K562 (cell line): ENCODE measurements around the gene CDCA5. TPM values are rescaled to one million over a fixed set of nuclear protein-coding genes. Genes with fewer than 3 reads are reported as not detected.

Experiments used
- ATAC-seq: fragments of 200-7000 bp; cut with Tn5 transposase; 3 replicates; pipeline ENCODE4 v1.9.1; 2020; ENCODE audit warnings: moderate library complexity
- BruUV-seq: library from RNA; stranded (reverse); fragments of 400-500 nt; replicated peaks from 2 replicates; lab custom pipeline; 2021; lab: Mats Ljungman, UMichigan
- CTCF ChIA-PET: fragments of 300-600 bp; formaldehyde crosslinking; extraction: SDS; loops from one replicate; lab custom pipeline; 2021; ENCODE audit warnings: low intra/inter-chr PET ratio; lab: Yijun Ruan, JAX
- POLR2A ChIA-PET: fragments of 300-600, 350-650 bp; sonication (Branson Sonifier 250); formaldehyde crosslinking; extraction: SDS; loops from one replicate; lab custom pipeline; 2021; ENCODE audit warnings: antibody characterized with exemption, inconsistent platforms; lab: Yijun Ruan, JAX
- DNase-seq, 4 experiments: peaks; one replicate each; pipeline versions ENCODE4 v3.0.0 to v3.0.0-alpha.2; 2011 to 2018; ENCODE audit warnings: low spot score in 3 of 4, mixed read lengths in 3 of 4; ENCODE audit errors: extremely low read depth in 1 of 4
- FAIRE-seq: peaks from 2 replicates; lab custom pipeline; 2011; peaks lifted over from hg19 to GRCh38; lab: Jason Lieb, UNC
- H2AFZ ChIP-seq: 2 replicates; pipeline ENCODE4 v1.6.0; 2011; ENCODE audit warnings: low read depth, low read length, control low read depth, inconsistent platforms
- H3K27ac ChIP-seq: fragments of 200-600 bp; 3 replicates; pipeline ENCODE4 v1.8.0; 2011; ENCODE audit warnings: low read depth, mild to moderate bottlenecking, control low read depth, inconsistent platforms, low read length, moderate library complexity, mixed read lengths; ENCODE audit errors: extremely low read depth
- H3K27me3 ChIP-seq, 2 experiments: fragments of 300-600 bp in 1 of 2; 2 replicates in 1 of 2; 3 replicates in 1 of 2; pipeline versions ENCODE4 v1.6.0 to v1.8.0; 2011; ENCODE audit warnings: inconsistent platforms in 2 of 2, low read length in 2 of 2, mild to moderate bottlenecking in 1 of 2, mixed read lengths in 1 of 2, moderate library complexity in 1 of 2; ENCODE audit not compliant: control insufficient read depth in 2 of 2, insufficient read depth in 2 of 2
- H3K36me3 ChIP-seq: fragments of 300-600 bp; 3 replicates; pipeline ENCODE4 v1.8.0; 2011; ENCODE audit warnings: mild to moderate bottlenecking, low read length, inconsistent platforms; ENCODE audit not compliant: control insufficient read depth, insufficient read depth
- H3K4me1 ChIP-seq, 2 experiments: fragments of 200-600 bp in 1 of 2; replicated peaks in 1 of 2; 2 replicates in 1 of 2; 3 replicates in 1 of 2; pipeline versions ENCODE4 v1.5.1 to v1.8.0; 2011; ENCODE audit warnings: inconsistent platforms in 2 of 2, low read length in 2 of 2, mild to moderate bottlenecking in 1 of 2, mixed read lengths in 1 of 2, moderate library complexity in 1 of 2; ENCODE audit not compliant: control insufficient read depth in 2 of 2, insufficient read depth in 2 of 2
- H3K4me2 ChIP-seq: 2 replicates; pipeline ENCODE4 v1.6.1; 2011; ENCODE audit warnings: low read length, control low read depth, inconsistent platforms, mixed read lengths; ENCODE audit not compliant: insufficient read depth
- H3K4me3 ChIP-seq: fragments of 200-600 bp; sonication (generic), shearing (Covaris generic); 2 replicates; pipeline ENCODE4 v1.5.1; 2016; ENCODE audit warnings: control low read depth, inconsistent platforms
- H3K79me2 ChIP-seq: fragments of 200-600 bp; 3 replicates; pipeline ENCODE4 v1.8.0; 2011; ENCODE audit warnings: low read length, inconsistent platforms; ENCODE audit not compliant: control insufficient read depth, insufficient read depth
- H3K9ac ChIP-seq, 2 experiments: 2 replicates each; pipeline versions ENCODE4 v1.6.0 to v1.6.1; 2011; ENCODE audit warnings: low read depth in 2 of 2, low read length in 2 of 2, control low read depth in 1 of 2, inconsistent platforms in 1 of 2, mild to moderate bottlenecking in 1 of 2, mixed read lengths in 1 of 2; ENCODE audit not compliant: insufficient read depth in 1 of 2
- H3K9me1 ChIP-seq: one replicate; pipeline ENCODE4 v1.6.0; 2011; ENCODE audit warnings: inconsistent platforms, mild to moderate bottlenecking, low read length, moderate library complexity; ENCODE audit not compliant: control insufficient read depth, insufficient read depth
- H3K9me3 ChIP-seq: replicated peaks from 2 replicates; pipeline ENCODE4 v1.5.1; 2011; ENCODE audit warnings: low read depth, low read length, inconsistent platforms; ENCODE audit not compliant: control insufficient read depth, insufficient read depth
- H4K20me1 ChIP-seq: replicated peaks from 2 replicates; pipeline ENCODE4 v1.6.1; 2011; ENCODE audit warnings: low read length, inconsistent platforms, mixed read lengths; ENCODE audit not compliant: control insufficient read depth, insufficient read depth
- CBFA2T3 ChIP-seq: fragments of 450-650 bp; IDR thresholded peaks from 2 replicates; pipeline ENCODE4 v1.6.1; 2017
- GABPA ChIP-seq: fragments of 200-800 bp; sonication (Bioruptor generic); conservative IDR thresholded peaks from 2 replicates; pipeline ENCODE4 v1.6.1; 2016; ENCODE audit warnings: low read depth, missing genetic modification characterization, missing compliant biosample characterization
- WGBS: fragments of 100-300 bp; shearing (Covaris generic); methylation state at CpG from one replicate; pipeline ENCODE4 v1.1.6; 2016; ENCODE audit warnings: low coverage, mixed read lengths; ENCODE audit not compliant: insufficient coverage; ENCODE audit errors: missing lambda C conversion rate; 5-methylcytosine and 5-hydroxymethylcytosine counted together
- in situ Hi-C: fragments of 300-500 bp; cut with MboI; formaldehyde crosslinking; loops from 4 replicates; pipeline ENCODE4 v1.15.0; 2018; ENCODE audit warnings: inconsistent platforms, mixed read lengths
- intact Hi-C: fragments of 100-400 bp; cut with micrococcal nuclease; formaldehyde crosslinking; loops from 2 replicates; pipeline ENCODE4 v1.14.2; 2022
- polyA plus RNA-seq, 8 experiments: library from polyadenylated mRNA; depleted of rRNA in 4 of 8; stranded (reverse) in 5 of 8; unstranded in 3 of 8; fragments of >200 nt; fragmentation: Nextera tagmentation in 2 of 8; fragmentation: Illumina TruSeq in 1 of 8; extraction: Ambion mirVana in 2 of 8; extraction: Trizol in 1 of 8; gene quantifications; 2 replicates each; pipeline versions ENCODE4 v1.2.1 to v1.2.3, GENCODE V29; 2011 to 2014; ENCODE audit warnings: inconsistent platforms in 1 of 8, missing spikeins in 1 of 8
- total RNA-seq, 7 experiments: library from RNA; depleted of rRNA in 6 of 7; stranded (reverse); fragments of >200 nt in 6 of 7; fragmentation: Illumina TruSeq in 2 of 7; extraction: Trizol in 2 of 7; gene quantifications; 2 replicates each; pipeline versions ENCODE4 v1.2.1 to v1.2.3, GENCODE V29; 2011 to 2021; ENCODE audit warnings: low replicate concordance in 1 of 7
- TF ChIP-seq, protein P1 (sequence below): IDR thresholded peaks from 2 replicates; pipeline ENCODE4 v1.6.1; 2016; ENCODE audit warnings: missing genetic modification characterization, missing compliant biosample characterization
- TF ChIP-seq, protein P2 (sequence below), 2 experiments: fragments of 450-650 bp in 1 of 2; sonication (generic) in 1 of 2; formaldehyde crosslinking in 1 of 2; IDR thresholded peaks; 2 replicates each; pipeline versions ENCODE4 v1.7.1 to v1.9.0; 2016 to 2022; ENCODE audit warnings: inconsistent platforms in 1 of 2, mild to moderate bottlenecking in 1 of 2, missing genetic modification reagents in 1 of 2

The CDCA5 gene
- total and polyA plus RNA-seq, 9 of the 15 experiments (the other 6 are each of a cell fraction or from before 2014, with no cell fraction given), result 18.9 to 94.3 (median 64.6) TPM

GRCh38 chr11:65055538-65055937 lies 28.3 kb downstream of the CDCA5 start:
- H3K27ac ChIP-seq, result no peak overlapping the region
- ChIA-PET CTCF (no interaction called here), POLR2A (no interaction called here)
- H4K20me1 ChIP-seq, result no peaks in the 10 kb centered on the region
- no peaks in the 10 kb centered on the region for H3K9me1 ChIP-seq
- H3K4me1 ChIP-seq, result peaks cover 8 to 27% of the 10 kb centered on the region in 2 experiments; a peak in 4 of 5 replicates
- no peak overlapping the region for H3K4me3 ChIP-seq
- ATAC-seq (no peak), FAIRE-seq (no peak), DNase-seq (no peak)
- no peak overlapping the region for H3K4me2 ChIP-seq
- intact Hi-C loops, result no loop called here
- H3K27me3 ChIP-seq, result no peaks in the 10 kb centered on the region; a peak in 2 of 5 replicates
- in situ Hi-C loops, result no loop called here
- H3K36me3 ChIP-seq, result no peaks in the 10 kb centered on the region
- BruUV-seq, result no TSS peak
- H2AFZ ChIP-seq, result no peak overlapping the region
- no peaks in the 10 kb centered on the region for H3K9me3 ChIP-seq
- TF ChIP-seq, protein P1, sequence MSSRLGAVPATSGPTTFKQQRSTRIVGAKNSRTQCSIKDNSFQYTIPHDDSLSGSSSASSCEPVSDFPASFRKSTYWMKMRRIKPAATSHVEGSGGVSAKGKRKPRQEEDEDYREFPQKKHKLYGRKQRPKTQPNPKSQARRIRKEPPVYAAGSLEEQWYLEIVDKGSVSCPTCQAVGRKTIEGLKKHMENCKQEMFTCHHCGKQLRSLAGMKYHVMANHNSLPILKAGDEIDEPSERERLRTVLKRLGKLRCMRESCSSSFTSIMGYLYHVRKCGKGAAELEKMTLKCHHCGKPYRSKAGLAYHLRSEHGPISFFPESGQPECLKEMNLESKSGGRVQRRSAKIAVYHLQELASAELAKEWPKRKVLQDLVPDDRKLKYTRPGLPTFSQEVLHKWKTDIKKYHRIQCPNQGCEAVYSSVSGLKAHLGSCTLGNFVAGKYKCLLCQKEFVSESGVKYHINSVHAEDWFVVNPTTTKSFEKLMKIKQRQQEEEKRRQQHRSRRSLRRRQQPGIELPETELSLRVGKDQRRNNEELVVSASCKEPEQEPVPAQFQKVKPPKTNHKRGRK, result 0 out of 2 replicates have a peak, but pooled peaks have one; percentile 18
- TF ChIP-seq GABPA (tag) (no peak), CBFA2T3 (no peak)
- TF ChIP-seq, protein P2, sequence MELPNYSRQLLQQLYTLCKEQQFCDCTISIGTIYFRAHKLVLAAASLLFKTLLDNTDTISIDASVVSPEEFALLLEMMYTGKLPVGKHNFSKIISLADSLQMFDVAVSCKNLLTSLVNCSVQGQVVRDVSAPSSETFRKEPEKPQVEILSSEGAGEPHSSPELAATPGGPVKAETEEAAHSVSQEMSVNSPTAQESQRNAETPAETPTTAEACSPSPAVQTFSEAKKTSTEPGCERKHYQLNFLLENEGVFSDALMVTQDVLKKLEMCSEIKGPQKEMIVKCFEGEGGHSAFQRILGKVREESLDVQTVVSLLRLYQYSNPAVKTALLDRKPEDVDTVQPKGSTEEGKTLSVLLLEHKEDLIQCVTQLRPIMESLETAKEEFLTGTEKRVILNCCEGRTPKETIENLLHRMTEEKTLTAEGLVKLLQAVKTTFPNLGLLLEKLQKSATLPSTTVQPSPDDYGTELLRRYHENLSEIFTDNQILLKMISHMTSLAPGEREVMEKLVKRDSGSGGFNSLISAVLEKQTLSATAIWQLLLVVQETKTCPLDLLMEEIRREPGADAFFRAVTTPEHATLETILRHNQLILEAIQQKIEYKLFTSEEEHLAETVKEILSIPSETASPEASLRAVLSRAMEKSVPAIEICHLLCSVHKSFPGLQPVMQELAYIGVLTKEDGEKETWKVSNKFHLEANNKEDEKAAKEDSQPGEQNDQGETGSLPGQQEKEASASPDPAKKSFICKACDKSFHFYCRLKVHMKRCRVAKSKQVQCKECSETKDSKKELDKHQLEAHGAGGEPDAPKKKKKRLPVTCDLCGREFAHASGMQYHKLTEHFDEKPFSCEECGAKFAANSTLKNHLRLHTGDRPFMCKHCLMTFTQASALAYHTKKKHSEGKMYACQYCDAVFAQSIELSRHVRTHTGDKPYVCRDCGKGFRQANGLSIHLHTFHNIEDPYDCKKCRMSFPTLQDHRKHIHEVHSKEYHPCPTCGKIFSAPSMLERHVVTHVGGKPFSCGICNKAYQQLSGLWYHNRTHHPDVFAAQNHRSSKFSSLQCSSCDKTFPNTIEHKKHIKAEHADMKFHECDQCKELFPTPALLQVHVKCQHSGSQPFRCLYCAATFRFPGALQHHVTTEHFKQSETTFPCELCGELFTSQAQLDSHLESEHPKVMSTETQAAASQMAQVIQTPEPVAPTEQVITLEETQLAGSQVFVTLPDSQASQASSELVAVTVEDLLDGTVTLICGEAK (IDR thresholded peaks at IDR 0.05), result peak; percentile 71
- TF ChIP-seq, protein P2 (CRISPR knock-in tag; IDR thresholded peaks at IDR 0.05), result no peak
- H3K79me2 ChIP-seq, result no peaks in the 10 kb centered on the region
- no peak overlapping the region for H3K9ac ChIP-seq
- WGBS, result 6% methylated on average over 1 of the region's 1 CpG
